Neural cell (in vitro differentiated cells): Measurements from ENCODE around the gene GTPBP2. TPM values are rescaled to one million over a fixed set of nuclear protein-coding genes. Genes with fewer than 3 reads are reported as not detected.

Experiments used
- H2AFZ ChIP-seq: fragments of 200-600, 300-800 bp; sonication (generic), shearing (Covaris generic); 2 replicates; pipeline ENCODE4 v1.6.0; 2014; ENCODE audit warnings: low read depth, mild to moderate bottlenecking, antibody characterized with exemption, low read length, moderate library complexity
- H3F3A ChIP-seq: fragments of 200-600 bp; shearing (Covaris generic); 2 replicates; pipeline ENCODE4 v1.6.1; 2016; ENCODE audit warnings: mild to moderate bottlenecking, moderate library complexity, mixed read lengths, antibody characterized with exemption, low read length; ENCODE audit not compliant: insufficient read depth, poor library complexity, severe bottlenecking
- H3K27ac ChIP-seq: fragments of 200-600, 300-800 bp; sonication (generic), shearing (Covaris generic); 2 replicates; pipeline ENCODE4 v1.5.1; 2014; ENCODE audit warnings: mild to moderate bottlenecking, low read length, moderate library complexity
- H3K27me3 ChIP-seq: fragments of 300-800, 200-600 bp; sonication (generic), shearing (Covaris generic); 2 replicates; pipeline ENCODE4 v1.6.0; 2014; ENCODE audit warnings: mild to moderate bottlenecking, low read depth, low read length, moderate library complexity; ENCODE audit not compliant: insufficient read depth
- H3K36me3 ChIP-seq: fragments of 300-800, 200-600 bp; sonication (generic), shearing (Covaris generic); 2 replicates; pipeline ENCODE4 v1.5.1; 2014; ENCODE audit warnings: mild to moderate bottlenecking, antibody characterized with exemption, low read length, moderate library complexity; ENCODE audit not compliant: insufficient read depth
- H3K4me2 ChIP-seq: fragments of 300-800, 200-600 bp; sonication (generic), shearing (Covaris generic); 2 replicates; pipeline ENCODE4 v1.6.0; 2014; ENCODE audit warnings: mild to moderate bottlenecking, low read length
- H3K4me3 ChIP-seq: fragments of 300-800, 200-600 bp; sonication (generic), shearing (Covaris generic); 2 replicates; pipeline ENCODE4 v1.5.1; 2014; ENCODE audit warnings: mild to moderate bottlenecking, low read length, moderate library complexity
- H3K79me2 ChIP-seq: fragments of 200-600 bp; shearing (Covaris generic); replicated peaks from 2 replicates; pipeline ENCODE4 v1.6.0; 2014; ENCODE audit warnings: mild to moderate bottlenecking, low read length, moderate library complexity; ENCODE audit not compliant: insufficient read depth
- H3K9ac ChIP-seq: fragments of 300-800, 200-600 bp; sonication (generic), shearing (Covaris generic); 2 replicates; pipeline ENCODE4 v1.6.1; 2016; ENCODE audit warnings: mild to moderate bottlenecking, low read length, mixed read lengths
- H3K9me2 ChIP-seq: fragments of 200-600 bp; shearing (Covaris generic); 2 replicates; pipeline ENCODE4 v1.6.1; 2016; ENCODE audit warnings: mild to moderate bottlenecking, low read length, mixed read lengths; ENCODE audit not compliant: insufficient read depth
- H3K9me3 ChIP-seq: fragments of 200-600, 300-800 bp; sonication (generic), shearing (Covaris generic); 2 replicates; pipeline ENCODE4 v1.6.1; 2016; ENCODE audit warnings: mild to moderate bottlenecking, mixed run types, low read length, moderate library complexity, mixed read lengths
- H4K20me1 ChIP-seq: fragments of 200-600 bp; shearing (Covaris generic); 2 replicates; pipeline ENCODE4 v1.6.1; 2016; ENCODE audit warnings: mild to moderate bottlenecking, mixed run types; ENCODE audit not compliant: insufficient read depth
- CTCF ChIP-seq: fragments of 450-650 bp; IDR thresholded peaks from 2 replicates; pipeline ENCODE4 v1.5.1; 2014; ENCODE audit warnings: antibody characterized with exemption, mild to moderate bottlenecking, moderate library complexity; ENCODE audit not compliant: poor library complexity, severe bottlenecking
- EP300 ChIP-seq: fragments of 450-650 bp; conservative IDR thresholded peaks from 2 replicates; pipeline ENCODE4 v1.6.1; 2014; ENCODE audit warnings: antibody characterized with exemption, mild to moderate bottlenecking, moderate library complexity; ENCODE audit not compliant: poor library complexity, severe bottlenecking
- EZH2 ChIP-seq: fragments of 200-600, 300-800 bp; shearing (Covaris generic), sonication (generic); IDR thresholded peaks from 2 replicates; pipeline ENCODE4 v1.6.1; 2014; ENCODE audit warnings: antibody characterized with exemption, low read length, borderline replicate concordance, mild to moderate bottlenecking; ENCODE audit not compliant: insufficient read depth, poor library complexity, severe bottlenecking
- MXI1 ChIP-seq: fragments of 450-650 bp; conservative IDR thresholded peaks from 2 replicates; pipeline ENCODE4 v1.6.1; 2014; ENCODE audit warnings: antibody characterized with exemption, mild to moderate bottlenecking; ENCODE audit not compliant: poor library complexity, severe bottlenecking
- POLR2AphosphoS5 ChIP-seq: IDR thresholded peaks from 2 replicates; pipeline ENCODE4 v1.6.1; 2012
- RAD21 ChIP-seq: fragments of 450-650 bp; conservative IDR thresholded peaks from 2 replicates; pipeline ENCODE4 v1.6.1; 2014; ENCODE audit warnings: antibody characterized with exemption, mild to moderate bottlenecking, moderate library complexity
- REST ChIP-seq: IDR thresholded peaks from 2 replicates; pipeline ENCODE4 v1.6.1; 2012; ENCODE audit warnings: borderline replicate concordance
- SMC3 ChIP-seq: fragments of 450-650 bp; conservative IDR thresholded peaks from 2 replicates; pipeline ENCODE4 v1.6.1; 2014; ENCODE audit warnings: antibody characterized with exemption, mild to moderate bottlenecking, moderate library complexity; ENCODE audit not compliant: poor library complexity
- TAF1 ChIP-seq: IDR thresholded peaks from 2 replicates; pipeline ENCODE4 v1.6.1; 2012; ENCODE audit warnings: low read depth
- polyA plus RNA-seq: library from polyadenylated mRNA; depleted of rRNA; stranded (reverse); fragments of >200 nt; gene quantifications from 2 replicates; pipeline ENCODE4 v1.2.3, GENCODE V29; 2014

GTPBP2 gene
- polyA plus RNA-seq, 1 donor from 2014 or later = 103 TPM

- no peaks in the 10 kb centered on the region for H3K9me3 ChIP-seq
- no peak overlapping the region for H3K9ac ChIP-seq
- no peak overlapping the region for H3K4me3 ChIP-seq
- H3K9me2 ChIP-seq = no peaks in the 10 kb centered on the region
- H3F3A ChIP-seq = no peaks in the 10 kb centered on the region
- H2AFZ ChIP-seq = no peak overlapping the region
- H3K27me3 ChIP-seq = no peaks in the 10 kb centered on the region
- no peak overlapping the region for H3K27ac ChIP-seq
- no peak for TF ChIP-seq RAD21
- no peak for TF ChIP-seq CTCF
- no peak for TF ChIP-seq TAF1
- TF ChIP-seq EP300 = no peak
- no peaks in the 10 kb centered on the region for H4K20me1 ChIP-seq
- H3K79me2 ChIP-seq = no peaks in the 10 kb centered on the region
- H3K4me2 ChIP-seq = no peak overlapping the region
- no peaks in the 10 kb centered on the region for H3K36me3 ChIP-seq
Measured at GRCh38 chr6:43674921-43675320, 45.9 kb upstream of the GTPBP2 start.

GRCh38 chr6:43674291-43674690 is 45.2 kb upstream of the GTPBP2 start:
- Histone ChIP-seq H3K4me3 (no peak overlapping the region), H3K27me3 (no peaks in the 10 kb centered on the region), H3K9ac (no peak overlapping the region), H3K36me3 (no peaks in the 10 kb centered on the region), H3K27ac (no peak overlapping the region), H3F3A (no peaks in the 10 kb centered on the region), H3K79me2 (no peaks in the 10 kb centered on the region), H3K9me2 (no peaks in the 10 kb centered on the region), H4K20me1 (no peaks in the 10 kb centered on the region), H3K9me3 (no peaks in the 10 kb centered on the region), H2AFZ (no peak overlapping the region), H3K4me2 (no peak overlapping the region)
- TF ChIP-seq EP300 (no peak), MXI1 (no peak), CTCF (no peak), RAD21 (no peak), REST (no peak), POLR2AphosphoS5 (no peak), TAF1 (no peak), EZH2 (no peak), SMC3 (no peak)
